ENCODE results near the gene LAG3. TPM values are rescaled to one million over a fixed set of nuclear protein-coding genes. Genes with fewer than 3 reads are reported as not detected.

LAG3 gene
- total and polyA plus RNA-seq, 2 experiments from 2014 or later, result 3.7 to 4.7 TPM

- TF ChIP-seq, protein P1, sequence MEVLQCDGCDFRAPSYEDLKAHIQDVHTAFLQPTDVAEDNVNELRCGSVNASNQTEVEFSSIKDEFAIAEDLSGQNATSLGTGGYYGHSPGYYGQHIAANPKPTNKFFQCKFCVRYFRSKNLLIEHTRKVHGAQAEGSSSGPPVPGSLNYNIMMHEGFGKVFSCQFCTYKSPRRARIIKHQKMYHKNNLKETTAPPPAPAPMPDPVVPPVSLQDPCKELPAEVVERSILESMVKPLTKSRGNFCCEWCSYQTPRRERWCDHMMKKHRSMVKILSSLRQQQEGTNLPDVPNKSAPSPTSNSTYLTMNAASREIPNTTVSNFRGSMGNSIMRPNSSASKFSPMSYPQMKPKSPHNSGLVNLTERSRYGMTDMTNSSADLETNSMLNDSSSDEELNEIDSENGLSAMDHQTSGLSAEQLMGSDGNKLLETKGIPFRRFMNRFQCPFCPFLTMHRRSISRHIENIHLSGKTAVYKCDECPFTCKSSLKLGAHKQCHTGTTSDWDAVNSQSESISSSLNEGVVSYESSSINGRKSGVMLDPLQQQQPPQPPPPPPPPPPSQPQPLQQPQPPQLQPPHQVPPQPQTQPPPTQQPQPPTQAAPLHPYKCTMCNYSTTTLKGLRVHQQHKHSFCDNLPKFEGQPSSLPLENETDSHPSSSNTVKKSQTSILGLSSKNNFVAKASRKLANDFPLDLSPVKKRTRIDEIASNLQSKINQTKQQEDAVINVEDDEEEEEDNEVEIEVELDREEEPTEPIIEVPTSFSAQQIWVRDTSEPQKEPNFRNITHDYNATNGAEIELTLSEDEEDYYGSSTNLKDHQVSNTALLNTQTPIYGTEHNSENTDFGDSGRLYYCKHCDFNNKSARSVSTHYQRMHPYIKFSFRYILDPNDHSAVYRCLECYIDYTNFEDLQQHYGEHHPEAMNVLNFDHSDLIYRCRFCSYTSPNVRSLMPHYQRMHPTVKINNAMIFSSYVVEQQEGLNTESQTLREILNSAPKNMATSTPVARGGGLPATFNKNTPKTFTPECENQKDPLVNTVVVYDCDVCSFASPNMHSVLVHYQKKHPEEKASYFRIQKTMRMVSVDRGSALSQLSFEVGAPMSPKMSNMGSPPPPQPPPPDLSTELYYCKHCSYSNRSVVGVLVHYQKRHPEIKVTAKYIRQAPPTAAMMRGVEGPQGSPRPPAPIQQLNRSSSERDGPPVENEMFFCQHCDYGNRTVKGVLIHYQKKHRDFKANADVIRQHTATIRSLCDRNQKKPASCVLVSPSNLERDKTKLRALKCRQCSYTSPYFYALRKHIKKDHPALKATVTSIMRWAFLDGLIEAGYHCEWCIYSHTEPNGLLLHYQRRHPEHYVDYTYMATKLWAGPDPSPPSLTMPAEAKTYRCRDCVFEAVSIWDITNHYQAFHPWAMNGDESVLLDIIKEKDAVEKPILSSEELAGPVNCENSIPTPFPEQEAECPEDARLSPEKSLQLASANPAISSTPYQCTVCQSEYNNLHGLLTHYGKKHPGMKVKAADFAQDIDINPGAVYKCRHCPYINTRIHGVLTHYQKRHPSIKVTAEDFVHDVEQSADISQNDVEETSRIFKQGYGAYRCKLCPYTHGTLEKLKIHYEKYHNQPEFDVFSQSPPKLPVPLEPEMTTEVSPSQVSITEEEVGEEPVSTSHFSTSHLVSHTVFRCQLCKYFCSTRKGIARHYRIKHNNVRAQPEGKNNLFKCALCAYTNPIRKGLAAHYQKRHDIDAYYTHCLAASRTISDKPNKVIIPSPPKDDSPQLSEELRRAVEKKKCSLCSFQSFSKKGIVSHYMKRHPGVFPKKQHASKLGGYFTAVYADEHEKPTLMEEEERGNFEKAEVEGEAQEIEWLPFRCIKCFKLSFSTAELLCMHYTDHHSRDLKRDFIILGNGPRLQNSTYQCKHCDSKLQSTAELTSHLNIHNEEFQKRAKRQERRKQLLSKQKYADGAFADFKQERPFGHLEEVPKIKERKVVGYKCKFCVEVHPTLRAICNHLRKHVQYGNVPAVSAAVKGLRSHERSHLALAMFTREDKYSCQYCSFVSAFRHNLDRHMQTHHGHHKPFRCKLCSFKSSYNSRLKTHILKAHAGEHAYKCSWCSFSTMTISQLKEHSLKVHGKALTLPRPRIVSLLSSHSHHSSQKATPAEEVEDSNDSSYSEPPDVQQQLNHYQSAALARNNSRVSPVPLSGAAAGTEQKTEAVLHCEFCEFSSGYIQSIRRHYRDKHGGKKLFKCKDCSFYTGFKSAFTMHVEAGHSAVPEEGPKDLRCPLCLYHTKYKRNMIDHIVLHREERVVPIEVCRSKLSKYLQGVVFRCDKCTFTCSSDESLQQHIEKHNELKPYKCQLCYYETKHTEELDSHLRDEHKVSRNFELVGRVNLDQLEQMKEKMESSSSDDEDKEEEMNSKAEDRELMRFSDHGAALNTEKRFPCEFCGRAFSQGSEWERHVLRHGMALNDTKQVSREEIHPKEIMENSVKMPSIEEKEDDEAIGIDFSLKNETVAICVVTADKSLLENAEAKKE (CRISPR knock-in tag; IDR thresholded peaks at IDR 0.05), result no peak
- TF ChIP-seq ZNF114 (CRISPR knock-in tag; IDR thresholded peaks at IDR 0.05) (no peak), JUNB (IDR thresholded peaks at IDR 0.05; ENCODE audit: unreplicated experiment) (no peak), EZH2 (IDR thresholded peaks at IDR 0.05; ENCODE audit: low read depth, unreplicated experiment) (no peak)
Measured at GRCh38 chr12:6778217-6778573, 5.9 kb downstream of the LAG3 start (continued).

GRCh38 chr12:6778574-6779550, 6.5 kb downstream of the LAG3 start:
- Histone ChIP-seq H3K4me2 (peak overlapping the region; percentile 99), H3K4me1 (ENCODE audit: insufficient read depth) (peaks cover 6% of the 10 kb centered on the region; the same call in 1 of the 2 replicates), H3K36me3 (ENCODE audit: insufficient read depth) (no peaks in the 10 kb centered on the region), H3K27me3 (ENCODE audit: insufficient read depth) (peaks cover 48% of the 10 kb centered on the region), H2AFZ (peak overlapping the region; percentile 99), H3K4me3 (peak overlapping the region; percentile 71), H4K20me1 (replicated peaks; ENCODE audit: insufficient read depth) (no peaks in the 10 kb centered on the region), H3K9me2 (ENCODE audit: insufficient read depth) (no peaks in the 10 kb centered on the region), H3F3A (replicated peaks; ENCODE audit: low read depth) (peaks cover 12% of the 10 kb centered on the region; the same call in 1 of the 2 replicates), H3K27ac (ENCODE audit: low read depth) (peak overlapping the region; percentile 5; the same call in 1 of the 2 replicates), H3K79me2 (replicated peaks; ENCODE audit: insufficient read depth) (no peaks in the 10 kb centered on the region)
- Mint-ChIP-seq H3K27me3 (ENCODE audit: insufficient read depth, low read depth, poor library complexity) (peaks cover 51% of the 10 kb centered on the region), H3K27ac (peak overlapping the region; percentile 59), H3K36me3 (ENCODE audit: low read depth) (peaks cover 7% of the 10 kb centered on the region; the same call in 2 of the 3 replicates), H3K4me1 (peaks cover 43% of the 10 kb centered on the region), H3K9me3 (no peaks in the 10 kb centered on the region; the same call in 2 of the 3 replicates), H3K4me3 (peak overlapping the region; percentile 89)
- ATAC-seq (peak; percentile 91), DNase-seq (ENCODE audit: low spot score) (peak; percentile 99)
- TF ChIP-seq, protein P1 (CRISPR knock-in tag; IDR thresholded peaks at IDR 0.05), result no peak
- peak; percentile 92 to 99 for TF ChIP-seq CTCF (conservative IDR thresholded peaks at IDR 0.05; ENCODE audit: low read depth in 2 of 2)
